GM21526 (cell line): Measurements from ENCODE around the gene RNF181.
"Not testable (repeated sequence)": the region's sequence is repeated elsewhere in the genome, so short reads cannot be mapped to it uniquely, and the experiment has no call there.

Experiments used
- ATAC-seq: cut with Tn5 transposase; IDR thresholded peaks from one replicate; pipeline ENCODE4 v1.9.1; 2021; ENCODE audit warnings: moderate library complexity; ENCODE audit not compliant: unreplicated experiment, low FRiP score

Gene RNF181

DNA sequence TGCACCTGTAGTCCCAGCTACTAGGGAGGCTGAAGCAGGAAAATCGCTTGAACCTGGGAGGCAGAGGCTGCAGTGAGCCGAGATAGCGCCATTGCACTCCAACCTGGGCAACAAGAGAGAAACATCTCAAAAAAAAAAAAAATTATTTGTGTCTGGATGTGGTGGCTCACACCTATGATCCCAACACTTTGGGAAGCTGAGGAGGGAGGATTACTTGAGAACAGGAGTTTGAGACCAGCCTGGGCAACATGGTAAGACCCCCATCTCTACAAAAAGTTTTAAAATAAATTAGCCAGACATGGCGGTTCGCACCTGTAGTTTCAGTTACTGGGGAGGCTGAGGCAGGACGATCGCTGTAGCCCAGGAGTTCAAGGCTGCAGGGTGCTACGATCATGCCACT lies 19.8 kb upstream of the RNF181 start:
- ATAC-seq = no peak

DNA sequence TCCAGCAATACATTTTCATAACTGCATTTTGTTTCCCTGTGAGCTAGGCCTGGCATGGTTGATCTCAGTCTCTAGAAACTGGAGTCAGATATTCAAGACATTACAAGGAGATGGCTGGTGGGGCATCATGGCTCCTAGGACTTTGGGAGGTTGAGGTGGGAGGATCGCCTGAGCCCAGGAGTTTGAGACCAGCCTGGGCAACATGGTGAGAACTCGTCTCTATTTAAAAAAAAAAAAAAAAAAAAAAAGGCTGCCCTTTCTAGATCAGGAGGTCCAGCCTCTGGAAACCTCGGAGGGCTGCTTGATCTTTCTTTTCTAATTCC lies 18.5 kb upstream of the RNF181 start:
- ATAC-seq = no peak

- ATAC-seq = peak; percentile 74
These were observed 17.9 kb upstream of the RNF181 start, which contains the start of gene VAMP8 for GRCh38 chr2:85577386-85578242. VAMP8 (plus strand) TSS chr2:85577586; CDS start chr2:85577647, 61 bp downstream.

- ATAC-seq = peak; percentile 29
These were observed 17.0 kb upstream of the RNF181 start for GRCh38 chr2:85578243-85579180.

GRCh38 chr2:85579266-85579935 lies 16.1 kb upstream of the RNF181 start:
- no peak for ATAC-seq

- ATAC-seq = no peak
These were observed 15.3 kb upstream of the RNF181 start for GRCh38 chr2:85580206-85580605.

DNA sequence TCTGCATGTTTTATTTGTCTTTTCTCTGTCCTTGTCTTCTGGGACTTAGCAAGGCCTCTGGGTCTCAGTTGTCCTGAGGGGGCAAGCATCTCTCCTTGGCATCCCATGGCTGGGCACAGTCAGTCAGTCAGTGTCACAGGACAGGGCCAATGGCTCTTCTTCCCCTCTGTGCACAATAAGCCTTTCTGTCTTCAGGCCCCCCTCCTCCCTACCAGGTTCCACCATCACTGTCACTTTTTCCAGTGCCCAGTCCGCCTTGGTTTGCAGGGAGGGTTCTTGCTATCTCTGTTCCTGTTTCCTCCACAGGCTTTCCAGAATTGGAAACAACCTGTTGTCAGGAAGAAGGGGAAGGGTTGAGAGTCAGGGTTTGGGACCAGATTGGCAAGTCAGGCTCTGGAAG lies 13.1 kb upstream of the RNF181 start:
- ATAC-seq = no peak

DNA sequence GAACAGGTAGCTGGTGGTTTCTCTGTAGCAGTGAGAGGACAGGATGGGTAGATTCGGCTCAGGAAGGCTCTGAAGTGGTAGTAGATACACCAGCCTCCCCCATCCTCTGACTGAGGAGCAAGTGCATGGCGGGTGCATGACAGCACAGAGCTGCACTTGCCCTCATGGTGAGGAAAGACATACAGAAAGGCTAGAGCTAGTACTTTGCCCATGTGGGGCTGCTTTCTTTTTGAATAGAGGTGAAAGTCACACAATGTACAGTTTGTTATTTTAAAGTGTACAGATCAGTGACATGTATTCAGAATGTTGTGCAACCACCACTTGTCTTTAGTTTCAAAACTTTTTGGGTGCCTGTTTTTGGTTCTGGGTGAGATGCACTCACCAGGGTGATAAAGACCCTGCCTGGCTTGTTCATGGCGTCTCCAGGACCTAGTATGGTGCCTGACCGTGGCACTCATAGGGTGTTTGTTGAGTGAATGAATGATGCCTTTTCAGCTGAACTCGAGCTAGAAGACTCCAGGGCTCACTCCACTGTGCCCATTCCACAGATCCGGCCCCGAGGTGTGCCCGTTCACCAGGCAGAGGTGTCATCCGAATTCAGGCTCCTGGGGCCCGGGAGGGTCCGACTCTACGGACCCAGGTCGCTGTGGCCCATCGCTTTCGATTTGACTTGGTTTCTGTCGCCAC lies 11.7 kb upstream of the RNF181 start:
- no peak for ATAC-seq

- ATAC-seq = no peak
These were observed 11.1 kb upstream of the RNF181 start, which contains the start of gene VAMP5 for GRCh38 chr2:85584354-85584856. VAMP5 (plus strand) TSS chr2:85584431; CDS start chr2:85584491, 60 bp downstream.

DNA sequence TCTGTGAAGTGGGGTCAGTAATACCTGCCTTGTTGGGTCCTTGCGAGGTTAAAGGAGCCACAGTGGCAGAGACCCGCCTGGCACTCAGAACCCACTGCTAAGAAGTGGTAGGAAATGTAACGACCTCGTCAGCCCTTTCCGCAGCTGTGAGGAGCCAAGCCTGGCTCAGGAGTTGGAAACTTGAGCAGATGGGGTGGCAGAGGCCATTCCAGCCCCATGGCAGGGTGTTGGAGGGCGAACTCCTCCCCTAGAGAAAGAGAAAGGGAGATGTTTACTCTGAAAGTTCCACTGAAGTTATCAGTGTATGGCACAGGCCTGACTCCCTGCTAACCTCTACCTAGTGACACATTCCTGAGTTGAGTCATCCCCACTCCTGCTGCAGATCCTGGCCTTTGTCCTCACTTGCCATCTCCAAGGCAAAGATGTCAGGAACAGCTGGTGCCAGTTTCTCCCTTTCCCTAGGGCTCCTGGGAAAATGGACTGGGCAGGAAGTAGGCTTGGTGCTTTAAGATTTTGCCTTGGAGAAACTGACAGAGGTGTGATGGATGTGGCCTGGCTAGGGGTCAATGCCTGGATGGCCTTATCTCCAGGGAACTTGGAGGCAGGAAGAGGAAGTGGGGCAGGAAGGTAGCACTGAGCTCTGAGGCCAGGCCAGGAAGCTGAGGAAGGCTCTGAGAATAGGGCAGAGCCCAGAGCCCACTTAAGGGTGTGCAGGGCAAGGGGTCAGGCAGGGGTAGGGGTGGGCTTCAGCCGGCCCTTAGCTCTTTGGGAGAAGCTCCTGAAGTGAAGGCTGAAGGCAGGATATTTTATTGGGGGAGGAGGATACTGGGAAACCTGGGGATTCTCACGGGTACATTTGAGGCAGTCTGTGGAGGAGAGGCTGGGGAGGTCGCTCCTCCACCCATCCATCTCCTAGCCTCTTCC lies 10.4 kb upstream of the RNF181 start:
- ATAC-seq = no peak

- ATAC-seq = no peak
These were observed 9.8 kb upstream of the RNF181 start for GRCh38 chr2:85585781-85586105.

DNA sequence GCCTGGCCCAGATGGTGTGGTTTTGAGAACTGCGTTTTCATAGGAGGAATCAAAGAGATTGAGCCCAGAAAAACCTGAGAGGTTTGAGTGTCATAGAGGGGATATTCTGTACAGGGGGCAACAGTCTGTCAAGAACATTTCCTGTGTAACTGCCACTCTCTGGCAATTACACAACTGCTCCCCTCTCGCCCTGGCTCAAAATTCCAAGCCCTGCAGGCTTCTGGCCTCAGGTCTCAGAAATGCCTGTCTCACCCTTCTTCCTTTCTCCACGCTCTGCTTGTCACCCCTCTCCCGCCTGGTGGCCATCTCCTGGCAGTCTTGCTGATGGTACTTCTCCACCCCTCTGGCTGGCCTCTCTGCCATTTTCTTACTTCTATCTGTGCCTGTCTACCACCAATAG lies 7.3 kb upstream of the RNF181 start:
- ATAC-seq = no peak

- no peak for ATAC-seq
These were observed 6.9 kb upstream of the RNF181 start for GRCh38 chr2:85588645-85589044.

DNA sequence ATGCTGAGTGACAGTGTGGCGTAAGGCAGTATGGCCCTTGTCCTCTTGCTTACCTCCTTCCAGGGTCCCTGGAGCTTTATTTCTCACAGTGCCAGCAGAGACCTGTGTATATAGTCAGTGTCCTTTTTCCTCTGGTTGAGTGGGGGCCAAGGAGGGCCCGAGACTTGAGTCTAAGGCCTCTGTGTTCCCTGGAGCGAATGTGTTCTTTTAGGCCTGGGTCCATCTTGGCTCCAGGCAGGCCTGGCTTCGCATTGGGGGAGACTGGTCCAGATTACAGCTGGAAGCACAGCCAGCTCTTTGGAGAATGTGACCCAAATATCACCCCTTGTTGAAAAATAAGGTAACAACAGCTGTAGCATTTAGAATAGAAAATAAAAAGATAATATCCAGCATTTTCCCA lies 6.4 kb upstream of the RNF181 start:
- no peak for ATAC-seq

GRCh38 chr2:85589982-85590791 lies 5.4 kb upstream of the RNF181 start:
- ATAC-seq = no peak

- ATAC-seq = no peak
These were observed 4.6 kb upstream of the RNF181 start for GRCh38 chr2:85590950-85591349.

- no peak for ATAC-seq
These were observed 4.0 kb upstream of the RNF181 start for GRCh38 chr2:85591563-85591962.

DNA sequence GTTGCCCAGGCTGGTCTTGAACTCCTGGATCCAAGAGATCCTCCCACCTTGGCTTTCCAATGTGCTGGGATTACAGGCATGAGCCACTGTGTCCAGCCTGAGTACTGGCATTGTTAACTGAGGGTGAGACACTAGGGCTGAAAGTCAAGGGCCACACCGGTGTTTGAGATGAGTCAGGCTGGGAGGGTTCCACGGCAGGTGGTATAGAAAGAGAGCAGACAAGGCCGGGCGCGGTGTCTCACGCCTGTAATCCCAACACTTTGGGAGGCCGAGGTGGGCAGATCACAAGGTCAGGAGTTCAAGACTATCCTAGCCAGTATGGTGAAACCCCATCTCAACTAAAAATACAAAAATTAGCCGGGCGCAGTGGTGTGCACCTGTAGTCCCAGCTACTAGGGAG lies 3.2 kb upstream of the RNF181 start:
- ATAC-seq = not testable (repeated sequence)
